HG02759 (cell line): Measurements from ENCODE around the gene LIN9.

Source experiments
- ATAC-seq: cut with Tn5 transposase; IDR thresholded peaks from one replicate; pipeline ENCODE4 v1.9.1; 2021; ENCODE audit warnings: mild to moderate bottlenecking, moderate library complexity; ENCODE audit not compliant: unreplicated experiment

LIN9 gene

DNA sequence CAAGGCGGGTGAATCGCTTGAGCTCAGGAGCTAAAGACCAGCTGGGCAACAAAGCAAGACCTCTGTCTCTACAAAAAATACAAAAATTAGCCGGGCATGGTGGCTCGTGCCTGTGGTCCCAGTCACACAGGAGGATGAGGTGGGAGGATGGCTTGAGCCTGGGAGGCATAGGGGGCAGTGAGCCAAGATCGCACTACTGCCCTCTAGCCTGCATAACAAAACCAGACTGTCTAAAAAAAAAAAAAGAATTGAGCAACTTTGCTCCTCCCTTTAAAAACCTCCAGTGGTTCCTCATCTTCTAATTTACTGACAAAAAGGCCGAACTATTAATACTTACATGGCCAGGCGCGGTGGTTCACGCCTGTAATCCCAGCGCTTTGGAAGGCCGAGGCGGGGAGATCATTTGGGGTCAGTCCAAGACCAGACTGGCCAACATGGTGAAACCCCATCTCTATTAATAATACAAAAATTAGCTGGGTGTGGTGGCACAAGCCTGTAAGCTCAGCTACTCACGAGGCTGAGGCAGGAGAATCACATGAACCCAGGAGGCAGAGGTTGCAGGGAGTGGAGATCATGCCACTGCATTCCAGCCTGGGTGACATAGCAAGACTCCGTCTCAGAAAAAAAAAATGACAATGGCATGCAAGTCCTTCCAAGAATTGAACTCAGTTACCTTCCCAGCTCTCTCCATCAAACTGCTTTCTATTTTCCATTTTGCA is 126.8 kb downstream of the LIN9 start:
- ATAC-seq, result no peak
